Esophagus muscularis mucosa (tissue), 4 donors: ENCODE data around the gene CYB561. TPM values are rescaled to one million over a fixed set of nuclear protein-coding genes. Genes with fewer than 3 reads are reported as not detected.
A peak's percentile ranks its signal among the peaks of the same experiment; 100 is the strongest.

Experiments used
- DNase-seq: peaks from one replicate; pipeline ENCODE4 v3.0.0-alpha.2; 2017; ENCODE audit errors: extremely low spot score
- H3K27ac ChIP-seq, 4 donors: fragments of 200-600 bp; sonication (generic); replicated peaks in 1 of 4; 1 replicate in 3 of 4; 2 replicates in 1 of 4; pipeline ENCODE4 v1.5.1; 2016 to 2019; ENCODE audit warnings: mild to moderate bottlenecking in 1 of 4
- H3K27me3 ChIP-seq, 4 donors: fragments of 200-600 bp; sonication (generic); one replicate each; pipeline versions ENCODE4 v1.5.1 to v1.6.0; 2016 to 2019
- H3K36me3 ChIP-seq, 4 donors: fragments of 200-600 bp; sonication (generic); one replicate each; pipeline ENCODE4 v1.5.1; 2016 to 2019
- H3K4me1 ChIP-seq, 4 donors: fragments of 200-600 bp; sonication (generic); one replicate each; pipeline ENCODE4 v1.5.1; 2016 to 2019
- H3K4me3 ChIP-seq, 4 donors: fragments of 200-600 bp; sonication (generic); 1 replicate in 2 of 4; 2 replicates in 2 of 4; pipeline ENCODE4 v1.5.1; 2016 to 2019; ENCODE audit warnings: mild to moderate bottlenecking in 4 of 4, moderate library complexity in 1 of 4
- H3K9me3 ChIP-seq, 4 donors: fragments of 200-600 bp; sonication (generic); 1 replicate in 3 of 4; 2 replicates in 1 of 4; pipeline ENCODE4 v1.5.1; 2016 to 2019
- CTCF ChIP-seq, 3 experiments: fragments of 200-600 bp in 2 of 3; fragments of 450-650 bp in 1 of 3; sonication (generic) in 2 of 3; IDR thresholded peaks; one replicate each; pipeline ENCODE4 v1.5.1; 2017 to 2019; ENCODE audit warnings: antibody characterized with exemption in 3 of 3, mild to moderate bottlenecking in 2 of 3, moderate library complexity in 1 of 3
- EP300 ChIP-seq: sonication (generic); formaldehyde crosslinking; IDR thresholded peaks from one replicate; pipeline ENCODE4 v1.6.1; 2017; ENCODE audit warnings: antibody characterized with exemption
- POLR2A ChIP-seq: fragments of 450-650 bp; IDR thresholded peaks from one replicate; pipeline ENCODE4 v1.6.1; 2017; ENCODE audit warnings: antibody characterized with exemption, moderate library complexity, mild to moderate bottlenecking, low read depth
- POLR2AphosphoS5 ChIP-seq, 2 donors: sonication (generic); formaldehyde crosslinking; IDR thresholded peaks; one replicate each; pipeline ENCODE4 v1.6.1; 2017; ENCODE audit warnings: antibody characterized with exemption in 2 of 2
- WGBS: methylation state at CpG from one replicate; pipeline ENCODE4 v1.1.5; 2018; 5-methylcytosine and 5-hydroxymethylcytosine counted together
- intact Hi-C: fragments of 100-400 bp; cut with DNase I; formaldehyde crosslinking; loops from one replicate; pipeline ENCODE4 v1.15.1; 2023
- total RNA-seq, 4 donors: library from RNA; depleted of rRNA; stranded (reverse); fragments of >200 nt; gene quantifications; one replicate each; pipeline versions ENCODE4 v1.1.0 to v1.2.1, GENCODE V29; 2016

CYB561 gene
- total RNA-seq, 4 donors from 2014 or later = 8.8 to 17.0 (median 13.2) TPM

- no peak overlapping the region for H3K4me3 ChIP-seq
- H3K27ac ChIP-seq = no peak overlapping the region
- peaks cover 15 to 29% (median 24%) of the 10 kb centered on the region in 4 donors for H3K4me1 ChIP-seq
- 97% methylated on average over 6 of the region's 7 CpGs for WGBS
- H3K9me3 ChIP-seq = no peaks in the 10 kb centered on the region
- H3K36me3 ChIP-seq = no peaks in the 10 kb centered on the region
- no peak for TF ChIP-seq EP300
- TF ChIP-seq POLR2AphosphoS5 (IDR thresholded peaks at IDR 0.05) = no peak
- TF ChIP-seq CTCF (IDR thresholded peaks at IDR 0.05) = no peak
- no peak for TF ChIP-seq POLR2A
- intact Hi-C loops = no loop called here
- H3K27me3 ChIP-seq = no peaks in the 10 kb centered on the region
- DNase-seq = no peak
These were observed 16.3 kb downstream of the CYB561 start for GRCh38 chr17:63429766-63430165.

GRCh38 chr17:63426917-63427308 lies 19.2 kb downstream of the CYB561 start:
- no peak for DNase-seq
- Histone ChIP-seq H3K36me3 (peaks cover 0 to 6% (median under 1%) of the 10 kb centered on the region in 4 donors), H3K4me1 (peaks cover 0 to 12% (median 7%) of the 10 kb centered on the region in 4 donors), H3K9me3 (no peaks in the 10 kb centered on the region), H3K27ac (no peak overlapping the region), H3K4me3 (no peak overlapping the region), H3K27me3 (no peaks in the 10 kb centered on the region)
- WGBS = 77% methylated on average over 2 of the region's 2 CpGs
- no peak for TF ChIP-seq EP300
- no peak for TF ChIP-seq POLR2A
- TF ChIP-seq POLR2AphosphoS5 (IDR thresholded peaks at IDR 0.05) = no peak
- TF ChIP-seq CTCF (IDR thresholded peaks at IDR 0.05) = no peak
- intact Hi-C loops = no loop called here

GRCh38 chr17:63426041-63426916 lies 19.8 kb downstream of the CYB561 start:
- intact Hi-C loops = no loop called here
- H3K27ac ChIP-seq = no peak overlapping the region
- 88% methylated on average over 21 of the region's 22 CpGs for whole genome bisulfite sequencing

GRCh38 chr17:63425483-63425882 lies 20.6 kb downstream of the CYB561 start:
- intact Hi-C loops = loop anchor here (2.0 kb wide), 1 partner anchor 187 kb away; no protein-coding TSS in a partner anchor
- no peak for DNase-seq
- 2% methylated on average over 7 of the region's 7 CpGs for WGBS
- TF ChIP-seq POLR2AphosphoS5 (IDR thresholded peaks at IDR 0.05) (peak in 1 of 2 donors; percentile 42), CTCF (IDR thresholded peaks at IDR 0.05) (peak; percentile 92 to 95 (median 94)), EP300 (no peak), POLR2A (no peak)
- Histone ChIP-seq H3K4me1 (peaks cover 0 to 12% (median 7%) of the 10 kb centered on the region in 4 donors), H3K4me3 (no peak overlapping the region), H3K27me3 (no peaks in the 10 kb centered on the region), H3K36me3 (peaks cover 0 to 16% (median 11%) of the 10 kb centered on the region in 4 donors), H3K9me3 (no peaks in the 10 kb centered on the region), H3K27ac (no peak overlapping the region)

More at GRCh38 chr17:63426041-63426916, 19.8 kb downstream of the CYB561 start:
- Histone ChIP-seq H3K4me1 (peaks cover 0 to 12% (median 7%) of the 10 kb centered on the region in 4 donors), H3K4me3 (no peak overlapping the region), H3K9me3 (no peaks in the 10 kb centered on the region), H3K27me3 (no peaks in the 10 kb centered on the region), H3K36me3 (peaks cover 0 to 8% (median 4%) of the 10 kb centered on the region in 4 donors)
- no peak for DNase-seq
- TF ChIP-seq POLR2AphosphoS5 (IDR thresholded peaks at IDR 0.05) (no peak), CTCF (IDR thresholded peaks at IDR 0.05) (no peak), EP300 (no peak), POLR2A (no peak)
